ENCODE results near the gene TBC1D13.
"Not testable (repeated sequence)": the region's sequence is repeated elsewhere in the genome, so short reads cannot be mapped to it uniquely, and the experiment has no call there.

Gene TBC1D13

DNA sequence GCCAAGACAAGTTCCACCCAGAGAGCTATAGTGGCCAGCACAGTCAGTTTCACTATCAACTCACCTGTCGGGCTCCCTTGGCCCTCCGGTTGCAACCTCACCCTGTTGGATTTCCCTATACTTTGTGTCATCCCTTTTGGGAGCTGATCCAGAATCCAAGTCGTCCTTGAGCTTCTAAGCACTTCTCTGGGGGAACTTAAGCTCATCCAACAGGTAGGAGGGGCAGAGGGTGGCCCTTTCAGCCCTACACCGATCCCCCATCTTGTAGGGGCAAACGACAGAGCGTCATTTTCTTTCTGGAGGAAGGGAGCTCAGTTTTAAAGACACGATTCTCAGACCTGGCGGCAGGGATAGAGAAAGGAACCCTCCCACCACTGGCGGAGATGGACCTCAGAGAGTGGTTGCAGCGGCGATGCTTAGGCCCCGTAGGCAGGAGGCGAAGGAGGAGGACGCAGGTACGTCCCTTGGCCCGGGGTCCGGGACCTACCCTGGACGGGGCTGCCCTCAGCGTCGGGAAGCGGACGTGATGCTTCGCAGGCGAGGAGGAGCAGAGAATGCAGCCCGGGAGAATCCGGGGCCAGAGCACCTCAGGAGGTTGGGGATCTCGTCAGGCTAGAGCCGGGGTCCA lies 15.8 kb upstream of the TBC1D13 start:
- peak; percentile 28 to 39 for ATAC-seq (replicated peaks)

GRCh38 chr9:128771745-128772519 lies 15.1 kb upstream of the TBC1D13 start, which contains the start of gene ZER1:
TSS of gene ZER1 (minus strand) at chr9:128771927. CDS start at chr9:128755565, 16,362 bp downstream.
- ATAC-seq (replicated peaks) (peak; percentile 92 to 95), DNase-seq (peak; percentile 91)
- Mint-ChIP-seq H3K4me1 (peaks cover 27 to 64% of the 10 kb centered on the region in 2 donors), H3K36me3 (peaks cover 29 to 34% of the 10 kb centered on the region in 2 donors), H3K27ac (peak within 1 kb of the TSS; percentile 97), H3K27me3 (no peaks in the 10 kb centered on the region), H3K9me3 (peaks cover 2 to 5% of the 10 kb centered on the region in 2 donors), H3K4me3 (peak within 1 kb of the TSS; percentile 92 to 97)

More for the DNA sequence above, 15.8 kb upstream of the TBC1D13 start:
- Mint-ChIP-seq H3K4me3 (peak overlapping the region; percentile 92 to 97), H3K9me3 (peaks cover 2 to 5% of the 10 kb centered on the region in 2 donors), H3K27me3 (no peaks in the 10 kb centered on the region), H3K4me1 (peaks cover 27 to 64% of the 10 kb centered on the region in 2 donors), H3K36me3 (peaks cover 29 to 34% of the 10 kb centered on the region in 2 donors), H3K27ac (peak overlapping the region; percentile 97)
- no peak for DNase-seq

DNA sequence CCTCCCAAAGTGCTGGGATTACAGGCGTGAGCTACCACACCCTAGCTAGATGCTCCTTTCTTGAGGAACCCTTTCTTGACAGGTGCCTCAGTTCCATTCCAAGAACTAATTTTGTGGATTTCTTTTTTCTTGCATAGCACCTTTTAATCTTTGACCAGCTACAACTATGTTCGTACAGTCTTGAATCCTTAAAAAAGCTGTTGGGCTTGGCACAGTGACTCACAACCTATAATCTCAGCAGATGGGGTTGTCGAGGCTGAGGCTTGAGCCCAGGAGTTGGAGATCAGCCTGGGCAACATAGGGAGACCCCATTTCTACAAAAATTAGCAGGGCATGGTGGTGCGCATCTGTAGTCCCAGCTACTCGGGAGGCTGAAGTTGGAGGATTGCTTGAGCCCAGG lies 14.0 kb upstream of the TBC1D13 start:
- H3K4me3 Mint-ChIP-seq = peak overlapping the region in 1 of 2 donors; percentile 92
- ATAC-seq (replicated peaks) (no peak), DNase-seq (no peak)
- peaks cover 2 to 5% of the 10 kb centered on the region in 2 donors for H3K9me3 Mint-ChIP-seq
- no peaks in the 10 kb centered on the region for H3K27me3 Mint-ChIP-seq
- peak overlapping the region; percentile 97 for H3K27ac Mint-ChIP-seq
- H3K36me3 Mint-ChIP-seq = peaks cover 27 to 28% of the 10 kb centered on the region in 2 donors
- peaks cover 24 to 65% of the 10 kb centered on the region in 2 donors for H3K4me1 Mint-ChIP-seq

DNA sequence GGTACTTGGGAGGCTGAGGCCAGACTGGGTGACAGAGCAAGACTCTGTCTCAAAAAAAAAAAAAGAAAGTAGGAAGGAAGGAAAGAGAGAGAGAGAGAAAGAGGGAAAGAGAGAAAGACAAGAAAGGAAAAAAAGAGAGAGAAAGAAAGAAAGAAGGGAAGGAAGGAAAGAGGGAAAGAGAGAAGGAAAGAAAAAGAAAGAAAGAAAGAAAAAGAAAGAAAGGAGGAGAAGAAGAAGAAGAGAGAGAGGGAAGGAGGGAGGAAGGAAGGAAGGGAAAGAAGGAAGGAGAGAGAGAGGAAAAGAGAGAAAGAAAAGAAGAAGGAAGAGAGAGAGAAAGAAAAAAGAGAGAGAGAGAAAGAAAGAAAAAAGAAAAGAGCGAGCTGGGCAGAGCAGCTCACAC lies 12.2 kb upstream of the TBC1D13 start:
- H3K9me3 Mint-ChIP-seq = peaks cover 2 to 5% of the 10 kb centered on the region in 2 donors
- H3K4me3 Mint-ChIP-seq = peak overlapping the region in 1 of 2 donors; percentile 8
- no peaks in the 10 kb centered on the region for H3K27me3 Mint-ChIP-seq
- H3K4me1 Mint-ChIP-seq = peaks cover 18 to 60% of the 10 kb centered on the region in 2 donors
- peaks cover 19% of the 10 kb centered on the region in 2 donors for H3K36me3 Mint-ChIP-seq
- ATAC-seq (replicated peaks) = no peak
- DNase-seq = no peak
- peak overlapping the region; percentile 87 for H3K27ac Mint-ChIP-seq

GRCh38 chr9:128780093-128780492 lies 7.0 kb upstream of the TBC1D13 start:
- Mint-ChIP-seq H3K27ac (peak overlapping the region; percentile 93), H3K36me3 (peaks cover 7 to 11% of the 10 kb centered on the region in 2 donors), H3K4me1 (peaks cover 20 to 50% of the 10 kb centered on the region in 2 donors), H3K4me3 (peak overlapping the region; percentile 13 to 43)
- DNase-seq; ATAC-seq (replicated peaks); H3K9me3 Mint-ChIP-seq; H3K27me3 Mint-ChIP-seq: not testable (repeated sequence)

- Mint-ChIP-seq H3K27me3 (no peaks in the 10 kb centered on the region), H3K27ac (peak overlapping the region; percentile 94), H3K36me3 (peaks cover 5 to 11% of the 10 kb centered on the region in 2 donors), H3K9me3 (no peaks in the 10 kb centered on the region), H3K4me1 (peaks cover 20 to 51% of the 10 kb centered on the region in 2 donors), H3K4me3 (peak overlapping the region in 1 of 2 donors; percentile 22)
- ATAC-seq (replicated peaks) = peak; percentile 88 to 89
- peak; percentile 69 for DNase-seq
Measured at GRCh38 chr9:128781187-128782070, 5.6 kb upstream of the TBC1D13 start.

DNA sequence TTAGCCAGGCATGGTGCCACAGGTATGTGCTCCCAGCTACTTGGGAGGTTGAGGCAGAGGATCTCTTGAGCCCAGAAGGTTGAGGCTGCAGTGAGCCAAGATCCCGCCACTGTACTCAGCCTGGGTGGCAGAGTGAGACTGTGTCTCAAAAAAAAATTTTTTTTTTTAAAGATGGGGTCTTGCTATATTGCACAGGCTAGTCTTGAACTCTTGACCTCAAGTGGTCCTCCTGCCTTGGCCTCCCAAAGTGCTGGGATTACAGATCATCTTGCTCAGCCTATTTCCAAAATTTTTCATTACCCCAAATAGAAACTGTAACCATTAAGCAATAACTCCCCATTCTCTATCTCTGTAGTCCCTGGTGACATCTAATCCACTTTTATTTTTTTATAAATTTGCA lies 4.4 kb upstream of the TBC1D13 start:
- Mint-ChIP-seq H3K27me3 (no peaks in the 10 kb centered on the region), H3K27ac (peak overlapping the region; percentile 98), H3K9me3 (no peaks in the 10 kb centered on the region), H3K4me3 (peak overlapping the region in 1 of 2 donors; percentile 18), H3K4me1 (peaks cover 21 to 52% of the 10 kb centered on the region in 2 donors), H3K36me3 (peaks cover 10 to 17% of the 10 kb centered on the region in 2 donors)
- ATAC-seq (replicated peaks) (no peak), DNase-seq (no peak)

DNA sequence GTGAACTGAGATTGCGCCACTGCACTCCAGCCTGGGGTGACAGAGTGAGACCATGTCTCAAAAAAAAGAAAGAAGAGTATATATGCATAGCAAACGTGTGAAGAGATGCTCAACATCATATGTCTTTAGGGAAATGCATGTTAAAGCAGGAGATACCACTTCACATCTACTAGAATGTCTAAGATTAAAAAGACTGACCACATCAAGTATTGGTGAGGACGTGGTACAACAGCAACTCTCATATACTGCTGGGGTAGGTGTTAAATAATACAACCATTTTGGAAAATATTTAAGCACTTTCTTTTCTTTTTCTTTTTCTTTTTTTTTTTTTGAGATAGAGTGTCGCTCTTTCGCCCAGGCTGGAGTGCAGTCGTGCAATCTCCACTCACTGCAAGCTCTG lies 1.6 kb upstream of the TBC1D13 start:
- ATAC-seq (replicated peaks) = no peak
- peak overlapping the region; percentile 79 for H3K27ac Mint-ChIP-seq
- H3K9me3 Mint-ChIP-seq = no peaks in the 10 kb centered on the region
- DNase-seq = no peak
- no peak overlapping the region for H3K4me3 Mint-ChIP-seq
- peaks cover 26 to 46% of the 10 kb centered on the region in 2 donors for H3K4me1 Mint-ChIP-seq
- H3K27me3 Mint-ChIP-seq = no peaks in the 10 kb centered on the region
- peaks cover 30 to 32% of the 10 kb centered on the region in 2 donors for H3K36me3 Mint-ChIP-seq

DNA sequence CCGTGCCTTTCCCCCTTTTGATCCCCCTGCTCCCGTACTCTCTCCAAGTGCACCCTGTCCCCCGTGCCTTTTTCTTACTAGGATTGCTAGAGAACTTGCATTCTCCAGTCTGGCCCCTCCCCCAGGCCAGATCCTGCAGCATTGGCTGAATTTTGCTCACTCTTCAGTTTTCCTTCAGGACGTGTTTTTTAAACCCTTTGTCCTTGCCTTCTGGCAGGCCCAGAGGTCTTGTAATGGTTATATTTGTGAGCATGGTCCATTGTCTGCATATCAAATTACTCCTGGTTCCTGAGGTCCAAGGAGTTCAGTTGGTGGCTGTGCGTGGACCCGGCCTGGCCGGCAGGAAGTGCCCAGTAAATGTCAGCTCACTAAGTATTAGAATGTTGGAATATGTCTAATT lies 606 bp downstream of the TBC1D13 start:
- Mint-ChIP-seq H3K27me3 (no peaks in the 10 kb centered on the region), H3K27ac (peak overlapping the region; percentile 97), H3K4me1 (peaks cover 31 to 58% of the 10 kb centered on the region in 2 donors), H3K9me3 (no peaks in the 10 kb centered on the region), H3K36me3 (peaks cover 47 to 51% of the 10 kb centered on the region in 2 donors), H3K4me3 (peak overlapping the region; percentile 99)
- ATAC-seq (replicated peaks) (no peak), DNase-seq (no peak)

DNA sequence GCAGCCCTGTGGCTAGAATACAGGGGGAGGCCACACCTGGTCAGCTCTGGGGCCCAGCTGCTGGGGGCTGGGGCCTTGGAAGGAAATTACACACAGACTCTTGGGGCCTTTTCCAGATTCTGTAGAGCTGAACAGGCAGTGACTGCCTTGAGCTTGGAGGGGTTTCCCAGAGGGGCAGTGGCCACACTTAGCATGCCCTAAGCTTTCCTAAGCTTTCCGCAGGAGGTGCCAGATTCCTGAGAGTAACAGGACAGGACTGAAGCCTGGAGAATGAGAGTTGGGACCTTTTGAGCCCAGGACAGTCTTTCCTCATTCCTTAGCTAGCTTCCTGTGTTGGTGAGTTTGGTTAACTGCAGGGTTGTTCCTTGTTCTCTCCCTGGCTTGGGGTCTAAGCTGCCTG lies 1.4 kb downstream of the TBC1D13 start:
- ATAC-seq (replicated peaks) = no peak
- Mint-ChIP-seq H3K27me3 (no peaks in the 10 kb centered on the region), H3K4me1 (peaks cover 31 to 58% of the 10 kb centered on the region in 2 donors), H3K36me3 (peaks cover 50 to 51% of the 10 kb centered on the region in 2 donors), H3K9me3 (no peaks in the 10 kb centered on the region), H3K27ac (peak overlapping the region; percentile 97), H3K4me3 (peak overlapping the region; percentile 99)
- no peak for DNase-seq

- H3K27ac Mint-ChIP-seq = peak overlapping the region; percentile 91
- H3K9me3 Mint-ChIP-seq = no peaks in the 10 kb centered on the region
- H3K27me3 Mint-ChIP-seq = no peaks in the 10 kb centered on the region
- DNase-seq = no peak
- H3K4me1 Mint-ChIP-seq = peaks cover 33 to 68% of the 10 kb centered on the region in 2 donors
- peak overlapping the region; percentile 45 to 79 for H3K4me3 Mint-ChIP-seq
- H3K36me3 Mint-ChIP-seq = peaks cover 61 to 64% of the 10 kb centered on the region in 2 donors
- ATAC-seq (replicated peaks) = no peak
Measured at GRCh38 chr9:128790536-128790935, 3.5 kb downstream of the TBC1D13 start.

GRCh38 chr9:128792134-128792533 lies 5.1 kb downstream of the TBC1D13 start:
- ATAC-seq (replicated peaks) = no peak
- Mint-ChIP-seq H3K36me3 (peaks cover 60 to 66% of the 10 kb centered on the region in 2 donors), H3K27ac (peak overlapping the region; percentile 91), H3K4me3 (peak overlapping the region in 1 of 2 donors; percentile 79), H3K9me3 (no peaks in the 10 kb centered on the region), H3K27me3 (no peaks in the 10 kb centered on the region), H3K4me1 (peaks cover 31 to 61% of the 10 kb centered on the region in 2 donors)
- no peak for DNase-seq

DNA sequence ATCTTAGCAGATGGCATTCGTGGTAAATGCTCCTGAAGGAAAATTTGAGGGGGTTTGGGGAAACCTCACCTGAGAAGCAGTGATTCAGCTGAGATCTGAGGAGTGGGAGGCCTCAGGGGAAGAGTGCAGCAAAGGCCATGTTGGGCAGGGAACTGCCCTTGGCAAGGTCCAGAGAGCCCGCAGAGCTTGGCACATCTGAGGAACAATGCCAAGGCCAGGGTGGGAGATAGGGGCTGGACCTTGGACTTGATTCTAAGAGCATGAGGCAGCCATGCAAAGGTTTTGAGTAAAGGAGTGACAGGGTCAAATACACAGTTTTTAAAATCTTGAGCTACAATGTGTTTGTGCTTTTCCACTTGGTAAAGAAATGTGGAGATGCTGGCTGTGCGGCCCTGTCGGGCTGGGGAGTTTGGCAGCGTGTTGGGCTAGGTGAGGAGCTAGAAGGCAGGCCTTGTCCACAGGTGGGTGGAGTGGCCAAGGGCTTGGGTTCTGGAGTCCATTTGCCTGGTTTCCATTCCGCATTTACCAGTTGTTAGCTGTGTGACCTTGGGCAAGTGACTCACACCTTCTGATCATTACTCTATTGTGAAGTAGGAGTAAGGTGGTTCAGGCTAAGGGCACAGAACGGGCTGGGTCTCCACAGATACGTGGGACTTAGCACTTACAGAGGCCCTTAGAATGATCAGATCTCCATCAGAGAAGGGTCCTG lies 6.1 kb downstream of the TBC1D13 start:
- no peak for ATAC-seq (replicated peaks)
- Mint-ChIP-seq H3K9me3 (no peaks in the 10 kb centered on the region), H3K27me3 (no peaks in the 10 kb centered on the region), H3K4me1 (peaks cover 31 to 61% of the 10 kb centered on the region in 2 donors), H3K27ac (peak overlapping the region; percentile 67), H3K36me3 (peaks cover 59 to 67% of the 10 kb centered on the region in 2 donors), H3K4me3 (peak overlapping the region; percentile 51 to 79)
- DNase-seq = no peak
